Esophagus squamous epithelium (tissue), 5 donors: ENCODE measurements around the gene TSPAN5. TPM values are rescaled to one million over a fixed set of nuclear protein-coding genes. Genes with fewer than 3 reads are reported as not detected.

Experiments used
- DNase-seq: peaks from one replicate; lab custom pipeline; 2025; lab: John Stamatoyannopoulos, UW
- H3K27ac ChIP-seq, 4 donors: fragments of 200-600 bp; sonication (generic); one replicate each; pipeline ENCODE4 v1.5.1; 2016 to 2019; ENCODE audit warnings: mild to moderate bottlenecking in 1 of 4
- H3K27me3 ChIP-seq, 4 donors: fragments of 200-600 bp; sonication (generic); 1 replicate in 3 of 4; 2 replicates in 1 of 4; pipeline versions ENCODE4 v1.5.1 to v1.6.0; 2017 to 2021; ENCODE audit warnings: antibody characterized with exemption in 1 of 4
- H3K36me3 ChIP-seq, 3 donors: fragments of 200-600 bp; sonication (generic); one replicate each; pipeline ENCODE4 v1.5.1; 2016 to 2019
- H3K4me1 ChIP-seq, 3 donors: fragments of 200-600 bp; sonication (generic); one replicate each; pipeline ENCODE4 v1.5.1; 2017 to 2019
- H3K4me3 ChIP-seq, 4 donors: fragments of 200-600 bp; sonication (generic); 1 replicate in 3 of 4; 2 replicates in 1 of 4; pipeline ENCODE4 v1.5.1; 2016 to 2019; ENCODE audit warnings: mild to moderate bottlenecking in 2 of 4, moderate library complexity in 1 of 4
- H3K9me3 ChIP-seq, 3 donors: fragments of 200-600 bp; sonication (generic); one replicate each; pipeline ENCODE4 v1.5.1; 2016 to 2019
- POLR2A ChIP-seq, 4 donors: fragments of 450-650 bp; IDR thresholded peaks; one replicate each; pipeline ENCODE4 v1.6.1; 2017; ENCODE audit warnings: antibody characterized with exemption in 4 of 4, mild to moderate bottlenecking in 4 of 4, moderate library complexity in 3 of 4
- WGBS, 2 donors: methylation state at CpG; one replicate each; pipeline ENCODE4 v1.1.5; 2018; 5-methylcytosine and 5-hydroxymethylcytosine counted together
- intact Hi-C: fragments of 100-400 bp; cut with DNase I; formaldehyde crosslinking; loops from one replicate; pipeline ENCODE4 v1.15.0; 2022
- total RNA-seq, 4 donors: library from RNA; depleted of rRNA; stranded (reverse); fragments of >200 nt; gene quantifications; one replicate each; pipeline ENCODE4 v1.1.0, GENCODE V29; 2016
- TF ChIP-seq, protein P1 (sequence below), 6 experiments: fragments of 450-650 bp in 4 of 6; fragments of 200-600 bp in 2 of 6; sonication (generic) in 2 of 6; IDR thresholded peaks; one replicate each; pipeline ENCODE4 v1.5.1; 2016 to 2019; ENCODE audit warnings: antibody characterized with exemption in 6 of 6, mild to moderate bottlenecking in 4 of 6, moderate library complexity in 4 of 6
- donor health status: DM: yes; HTN: yes; CAD: no.

Gene TSPAN5
- total RNA-seq, 4 donors from 2014 or later: 10.9 to 19.0 (median 13.9) TPM

DNA sequence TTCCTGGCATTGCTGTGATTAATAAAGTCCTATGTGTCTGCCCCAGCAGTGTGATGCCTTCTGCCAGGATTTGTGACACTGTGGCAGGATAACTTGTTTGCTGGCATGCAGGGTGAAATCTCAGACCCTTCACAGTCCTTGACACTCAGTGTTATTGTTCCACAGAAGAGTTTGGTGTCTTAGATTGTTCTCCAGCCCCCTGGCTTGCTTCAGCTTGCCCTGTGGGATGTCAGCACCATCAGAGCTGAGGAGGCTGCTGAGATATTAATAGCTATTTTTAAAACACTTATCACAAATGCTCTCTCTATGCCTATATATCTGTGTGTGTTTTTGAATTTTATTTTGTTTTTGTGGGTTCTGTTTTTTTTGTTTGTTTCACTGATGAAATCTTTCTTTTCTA lies 136.9 kb downstream of the TSPAN5 start:
- Histone ChIP-seq H3K36me3 (no peaks in the 10 kb centered on the region), H3K27ac (no peak overlapping the region), H3K4me1 (peaks cover 2 to 46% (median 14%) of the 10 kb centered on the region in 3 donors), H3K4me3 (no peak overlapping the region), H3K9me3 (no peaks in the 10 kb centered on the region), H3K27me3 (no peaks in the 10 kb centered on the region)
- intact Hi-C loops: no loop called here
- TF ChIP-seq, protein P1, sequence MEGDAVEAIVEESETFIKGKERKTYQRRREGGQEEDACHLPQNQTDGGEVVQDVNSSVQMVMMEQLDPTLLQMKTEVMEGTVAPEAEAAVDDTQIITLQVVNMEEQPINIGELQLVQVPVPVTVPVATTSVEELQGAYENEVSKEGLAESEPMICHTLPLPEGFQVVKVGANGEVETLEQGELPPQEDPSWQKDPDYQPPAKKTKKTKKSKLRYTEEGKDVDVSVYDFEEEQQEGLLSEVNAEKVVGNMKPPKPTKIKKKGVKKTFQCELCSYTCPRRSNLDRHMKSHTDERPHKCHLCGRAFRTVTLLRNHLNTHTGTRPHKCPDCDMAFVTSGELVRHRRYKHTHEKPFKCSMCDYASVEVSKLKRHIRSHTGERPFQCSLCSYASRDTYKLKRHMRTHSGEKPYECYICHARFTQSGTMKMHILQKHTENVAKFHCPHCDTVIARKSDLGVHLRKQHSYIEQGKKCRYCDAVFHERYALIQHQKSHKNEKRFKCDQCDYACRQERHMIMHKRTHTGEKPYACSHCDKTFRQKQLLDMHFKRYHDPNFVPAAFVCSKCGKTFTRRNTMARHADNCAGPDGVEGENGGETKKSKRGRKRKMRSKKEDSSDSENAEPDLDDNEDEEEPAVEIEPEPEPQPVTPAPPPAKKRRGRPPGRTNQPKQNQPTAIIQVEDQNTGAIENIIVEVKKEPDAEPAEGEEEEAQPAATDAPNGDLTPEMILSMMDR (IDR thresholded peaks at IDR 0.05): no peak
- no peak for TF ChIP-seq POLR2A (IDR thresholded peaks at IDR 0.05)
- DNase-seq: no peak

- H3K9me3 ChIP-seq: no peaks in the 10 kb centered on the region
- 78 to 85% methylated on average over 7 of the region's 7 CpGs for WGBS, 2 donors
- H3K27ac ChIP-seq: no peak overlapping the region
- H3K4me1 ChIP-seq: peaks cover 8 to 46% (median 17%) of the 10 kb centered on the region in 3 donors
- no peak overlapping the region for H3K4me3 ChIP-seq
- intact Hi-C loops: no loop called here
- no peak for DNase-seq
- H3K27me3 ChIP-seq: no peaks in the 10 kb centered on the region
- no peak for TF ChIP-seq POLR2A (IDR thresholded peaks at IDR 0.05)
- TF ChIP-seq, protein P1 (IDR thresholded peaks at IDR 0.05): no peak
- no peaks in the 10 kb centered on the region for H3K36me3 ChIP-seq
Observed at GRCh38 chr4:98519268-98519977, 139.0 kb downstream of the TSPAN5 start.

DNA sequence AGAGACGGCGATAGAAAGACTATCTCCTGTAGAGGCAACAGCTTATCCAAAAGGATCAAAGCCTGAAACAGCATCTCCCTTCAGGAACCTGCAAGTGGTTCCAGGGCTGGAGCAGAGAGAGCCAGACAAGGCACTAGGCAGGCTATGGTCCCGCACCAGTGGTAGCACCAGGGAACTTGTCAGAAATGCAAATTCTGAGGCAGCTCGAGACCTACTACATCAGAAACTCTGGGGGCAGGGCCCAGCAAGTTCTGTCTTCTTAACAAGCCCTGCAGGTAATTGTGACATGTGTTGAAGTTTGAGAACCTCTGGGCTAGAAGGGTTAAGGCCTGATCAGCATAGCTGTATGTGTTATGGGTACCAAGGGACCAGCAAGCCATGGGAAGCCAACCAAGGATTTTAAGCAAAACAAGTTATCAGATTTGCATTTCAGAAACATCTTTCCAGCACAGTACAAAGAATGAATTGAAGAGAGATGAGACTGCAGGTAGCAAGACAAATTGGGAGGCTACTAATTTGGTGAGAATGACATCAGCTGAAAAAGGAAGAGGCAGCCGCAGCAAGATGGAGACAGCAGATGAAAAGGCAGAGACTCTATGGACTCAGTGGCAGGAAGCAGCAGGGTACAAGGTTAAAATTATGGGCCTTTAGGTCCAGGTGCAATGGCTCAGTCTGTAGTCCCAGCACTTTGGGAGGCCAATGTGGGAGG lies 139.7 kb downstream of the TSPAN5 start:
- Histone ChIP-seq H3K36me3 (no peaks in the 10 kb centered on the region), H3K27me3 (no peaks in the 10 kb centered on the region), H3K4me3 (no peak overlapping the region), H3K27ac (peak overlapping the region in 1 of 4 donors; percentile 21), H3K9me3 (no peaks in the 10 kb centered on the region), H3K4me1 (peaks cover 8 to 45% (median 17%) of the 10 kb centered on the region in 3 donors)
- 61 to 92% methylated on average over 4 to 5 of the region's 5 CpGs for WGBS, 2 donors
- intact Hi-C loops: no loop called here
- no peak for DNase-seq
- TF ChIP-seq, protein P1 (IDR thresholded peaks at IDR 0.05): no peak
- no peak for TF ChIP-seq POLR2A (IDR thresholded peaks at IDR 0.05)

DNA sequence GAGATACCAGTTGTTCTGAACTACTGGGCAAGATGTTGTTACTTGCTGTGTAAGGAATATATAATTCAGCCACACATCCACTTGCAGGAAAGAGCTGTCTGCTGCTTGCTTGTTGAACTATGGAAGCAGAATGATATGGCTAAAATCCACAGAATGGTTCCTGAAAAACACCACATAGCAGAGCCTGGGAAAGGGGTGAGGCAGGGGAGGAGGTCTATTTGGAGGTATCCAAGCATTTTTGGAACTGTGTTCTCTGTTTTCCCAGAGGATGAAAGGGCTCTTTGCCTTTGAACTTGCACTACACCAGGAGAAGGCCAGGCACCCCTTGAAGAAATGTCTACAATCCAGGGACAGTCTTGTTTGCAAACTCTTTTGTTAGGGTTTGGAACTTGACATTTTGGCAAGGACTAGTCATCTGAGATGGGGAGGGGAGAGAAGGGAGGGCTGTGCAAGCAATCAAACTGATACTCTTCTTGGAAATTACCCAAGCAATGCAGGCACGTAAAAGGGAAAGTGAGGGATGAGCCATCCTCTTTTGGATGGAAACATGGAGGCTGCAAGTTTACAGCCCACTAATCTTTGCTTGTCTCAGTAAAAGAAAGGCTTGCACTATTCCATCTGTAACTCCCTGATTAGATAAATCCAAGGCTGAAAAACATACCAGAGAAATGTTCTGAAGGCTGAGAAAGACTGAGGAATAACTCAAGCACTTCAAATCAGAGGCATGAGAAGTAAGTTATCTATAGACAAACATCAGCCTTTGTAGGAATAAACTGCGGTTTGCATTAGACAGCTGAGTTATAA lies 141.0 kb downstream of the TSPAN5 start:
- Histone ChIP-seq H3K36me3 (no peaks in the 10 kb centered on the region), H3K9me3 (no peaks in the 10 kb centered on the region), H3K27me3 (no peaks in the 10 kb centered on the region), H3K4me3 (no peak overlapping the region), H3K4me1 (peaks cover 8 to 32% (median 14%) of the 10 kb centered on the region in 3 donors), H3K27ac (no peak overlapping the region)
- WGBS, 2 donors: 64 to 79% methylated on average over 1 to 2 of the region's 2 CpGs
- TF ChIP-seq, protein P1 (IDR thresholded peaks at IDR 0.05): no peak
- TF ChIP-seq POLR2A (IDR thresholded peaks at IDR 0.05): no peak
- intact Hi-C loops: no loop called here
- DNase-seq: no peak
